ENCODE data around the gene TRIM34.

DNA sequence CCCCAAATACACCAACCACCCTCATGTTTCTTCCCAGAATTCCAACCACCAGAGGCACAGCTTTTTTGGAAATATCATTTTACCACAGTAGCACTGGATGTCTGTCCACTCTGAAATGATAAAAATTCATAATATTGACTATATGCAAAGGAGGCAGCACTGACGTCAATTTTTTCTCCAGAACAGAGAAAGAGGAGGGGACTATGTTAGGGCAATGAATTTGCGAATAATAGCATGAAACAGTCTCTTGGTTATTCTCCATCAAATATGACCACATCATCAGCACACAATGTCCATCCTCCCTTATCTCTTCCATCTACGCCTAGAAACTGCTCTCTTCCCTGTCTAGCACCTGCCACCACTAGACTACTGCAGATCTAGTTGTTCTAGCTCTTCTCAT is 21.3 kb downstream of the TRIM34 start:
- TF ChIP-seq, protein P1, sequence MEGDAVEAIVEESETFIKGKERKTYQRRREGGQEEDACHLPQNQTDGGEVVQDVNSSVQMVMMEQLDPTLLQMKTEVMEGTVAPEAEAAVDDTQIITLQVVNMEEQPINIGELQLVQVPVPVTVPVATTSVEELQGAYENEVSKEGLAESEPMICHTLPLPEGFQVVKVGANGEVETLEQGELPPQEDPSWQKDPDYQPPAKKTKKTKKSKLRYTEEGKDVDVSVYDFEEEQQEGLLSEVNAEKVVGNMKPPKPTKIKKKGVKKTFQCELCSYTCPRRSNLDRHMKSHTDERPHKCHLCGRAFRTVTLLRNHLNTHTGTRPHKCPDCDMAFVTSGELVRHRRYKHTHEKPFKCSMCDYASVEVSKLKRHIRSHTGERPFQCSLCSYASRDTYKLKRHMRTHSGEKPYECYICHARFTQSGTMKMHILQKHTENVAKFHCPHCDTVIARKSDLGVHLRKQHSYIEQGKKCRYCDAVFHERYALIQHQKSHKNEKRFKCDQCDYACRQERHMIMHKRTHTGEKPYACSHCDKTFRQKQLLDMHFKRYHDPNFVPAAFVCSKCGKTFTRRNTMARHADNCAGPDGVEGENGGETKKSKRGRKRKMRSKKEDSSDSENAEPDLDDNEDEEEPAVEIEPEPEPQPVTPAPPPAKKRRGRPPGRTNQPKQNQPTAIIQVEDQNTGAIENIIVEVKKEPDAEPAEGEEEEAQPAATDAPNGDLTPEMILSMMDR (IDR thresholded peaks at IDR 0.05): no peak
- TF ChIP-seq EP300 (IDR thresholded peaks at IDR 0.05) (no peak), POLR2A (IDR thresholded peaks at IDR 0.05) (no peak)
